Stimulated activated CD4-positive, alpha-beta T cell treated with anti-CD3 and anti-CD28 coated beads, Interleukin-2, amount 100 ng/mL, for 24 hours (primary cell): ENCODE data around the gene GLCE.

Experiments used
- DNase-seq, 2 donors: peaks; one replicate each; pipeline ENCODE4 v3.0.0-alpha.2; 2020

Gene GLCE

DNA sequence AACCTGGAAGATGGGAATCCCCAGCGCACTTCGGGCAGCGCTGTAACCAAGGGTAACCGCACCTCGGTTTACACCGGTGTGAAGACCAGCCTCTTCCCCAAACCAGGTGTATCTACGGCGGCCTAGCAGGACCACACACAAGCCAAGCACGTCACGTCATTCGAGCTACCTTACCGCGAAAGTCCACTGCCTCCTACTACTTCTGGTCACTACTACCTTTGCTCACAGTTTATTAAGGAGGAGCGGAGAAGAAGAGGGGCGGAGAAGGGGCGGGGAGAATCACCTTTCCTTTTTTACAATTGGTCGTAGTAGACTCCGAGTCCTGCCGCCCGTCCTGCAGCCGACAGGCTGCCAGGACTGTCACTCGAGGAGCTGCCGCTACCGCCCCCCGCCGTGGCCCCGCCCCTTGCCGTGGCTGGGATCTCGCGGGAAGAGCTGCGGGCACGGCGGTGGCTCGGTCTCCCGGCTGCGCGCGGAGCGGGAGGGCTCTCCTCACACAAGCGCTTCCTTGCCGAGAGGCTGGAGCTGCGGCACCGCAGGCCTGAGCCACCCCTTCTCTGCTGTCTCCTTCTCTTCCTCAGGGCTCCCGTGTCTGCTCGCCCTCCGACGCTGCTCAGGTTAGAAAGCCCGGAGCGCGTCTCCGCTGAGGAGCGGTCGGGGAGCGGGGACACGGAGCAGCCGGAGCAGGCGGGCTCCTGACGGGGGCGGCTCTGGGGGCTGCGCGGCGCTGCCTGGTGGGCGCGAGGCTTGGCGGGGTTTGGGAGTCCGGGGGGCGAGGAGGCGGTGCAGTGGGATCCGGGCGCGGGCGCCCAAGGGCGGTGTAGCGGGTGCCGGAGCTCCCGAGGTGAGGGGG, at the start of gene GLCE:
Gene GLCE, plus strand, starts transcription at position 495 of the 853 bp plus-strand sequence. CDS start 95,172 bp downstream, outside the sequence.
- peak; percentile 95 for DNase-seq

DNA sequence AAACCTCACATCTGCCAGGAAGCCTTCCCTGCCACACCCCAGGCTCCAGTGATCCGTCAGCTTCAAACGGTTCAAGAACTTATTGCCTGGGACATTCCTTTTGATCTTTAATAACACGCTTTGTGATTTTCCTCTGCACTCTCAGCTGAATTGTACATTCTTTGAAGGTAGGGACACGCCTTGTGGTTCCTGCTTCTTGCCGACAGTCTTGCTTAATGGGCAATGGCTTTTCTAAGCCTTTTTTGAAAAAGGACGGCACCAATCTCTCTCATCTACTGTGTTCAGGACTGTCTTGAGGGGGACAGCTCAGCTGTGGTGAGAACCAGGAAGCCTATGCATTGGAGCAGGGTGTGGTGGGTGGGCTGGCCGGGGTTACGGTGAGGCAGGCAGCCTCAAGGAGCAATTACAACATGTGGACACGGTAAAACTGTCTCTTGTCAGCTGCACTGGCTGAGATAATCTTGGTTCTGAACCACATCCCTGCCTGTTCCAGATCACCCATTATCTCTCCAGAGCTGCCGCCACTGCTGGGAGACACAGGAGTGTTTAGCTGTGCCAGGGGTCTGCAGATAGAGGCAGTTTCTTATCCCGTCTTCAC, 46.0 kb upstream of the GLCE start:
- no peak for DNase-seq

DNA sequence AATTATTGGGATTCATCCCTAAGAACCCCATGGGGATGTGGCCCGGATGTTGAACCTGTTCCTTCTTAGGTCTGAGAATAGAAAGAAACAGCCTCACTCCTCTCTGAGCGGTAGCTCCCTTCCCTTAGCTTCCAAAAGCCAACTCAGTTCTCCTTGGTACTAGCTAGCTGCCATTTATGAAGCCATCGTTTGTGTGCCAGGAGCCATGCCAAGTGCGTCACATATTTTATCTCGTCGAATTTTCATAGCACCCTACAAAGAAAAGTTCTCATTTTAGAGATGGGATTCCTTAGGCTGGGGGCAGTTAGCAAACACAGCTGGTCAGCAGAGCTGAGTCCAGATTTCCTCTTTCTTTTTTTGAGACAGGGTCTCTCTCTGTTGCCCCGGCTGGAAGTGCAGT, 45.4 kb upstream of the GLCE start:
- no peak for DNase-seq

DNA sequence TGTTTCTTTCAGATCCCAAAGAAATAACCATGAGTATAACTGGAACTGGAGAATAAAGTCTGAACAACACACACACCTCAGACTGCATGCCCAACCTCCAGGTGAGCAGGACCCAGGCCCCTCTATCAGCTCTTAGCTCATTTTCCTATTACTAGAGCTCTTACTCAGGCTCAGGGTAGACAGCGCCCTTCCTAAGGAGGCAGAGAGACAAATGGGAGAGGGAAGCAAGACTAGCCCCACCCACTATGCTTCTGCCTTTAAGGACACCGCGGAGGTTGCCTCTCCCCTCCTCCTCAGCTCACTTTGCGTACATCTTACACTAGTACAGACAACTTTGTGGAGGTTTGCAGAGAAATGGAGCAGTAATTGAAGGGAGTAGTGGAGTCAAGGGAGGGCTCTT, 44.0 kb upstream of the GLCE start:
- no peak for DNase-seq

DNA sequence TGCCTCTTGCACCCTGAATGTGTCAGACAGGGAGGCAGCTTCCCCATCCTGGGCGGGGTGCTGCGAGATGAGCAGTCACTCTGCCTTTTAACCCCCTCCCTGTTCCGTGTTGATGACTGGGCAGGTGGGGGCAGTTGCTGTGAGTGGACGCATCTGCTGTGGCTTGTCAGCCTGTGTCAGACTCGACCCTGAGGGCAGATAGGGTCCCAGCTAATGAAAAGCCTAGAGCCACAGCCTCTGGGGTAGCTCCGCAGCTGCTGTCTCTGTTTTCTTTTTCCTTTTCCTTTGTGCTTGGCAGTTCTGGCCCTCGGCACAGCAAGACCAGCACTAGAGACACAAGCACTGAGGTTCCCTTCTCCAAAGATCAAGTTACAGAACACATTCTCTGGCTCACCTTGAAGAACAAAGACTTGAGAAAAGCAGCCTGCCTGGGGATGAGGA, 43.0 kb upstream of the GLCE start:
- no peak for DNase-seq

DNA sequence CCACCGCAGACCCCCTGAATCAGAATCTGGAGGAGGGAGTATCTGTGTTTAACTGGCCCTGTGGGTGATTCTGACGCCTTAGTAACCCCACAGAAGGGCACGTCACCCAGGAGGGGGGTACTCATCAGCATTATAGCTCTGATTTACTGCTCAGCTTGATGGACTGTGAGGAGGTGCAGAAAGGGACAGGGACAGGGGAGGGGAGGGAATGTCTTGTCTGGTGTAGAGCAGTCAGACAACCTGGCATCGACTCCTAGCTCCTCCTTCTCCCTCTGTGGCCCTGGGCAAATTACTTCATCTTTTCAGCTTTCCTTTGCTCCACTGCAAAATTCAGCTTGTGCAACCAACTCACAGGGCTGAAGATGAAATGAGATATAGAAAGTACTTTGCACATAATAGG, 42.3 kb upstream of the GLCE start:
- no peak for DNase-seq

DNA sequence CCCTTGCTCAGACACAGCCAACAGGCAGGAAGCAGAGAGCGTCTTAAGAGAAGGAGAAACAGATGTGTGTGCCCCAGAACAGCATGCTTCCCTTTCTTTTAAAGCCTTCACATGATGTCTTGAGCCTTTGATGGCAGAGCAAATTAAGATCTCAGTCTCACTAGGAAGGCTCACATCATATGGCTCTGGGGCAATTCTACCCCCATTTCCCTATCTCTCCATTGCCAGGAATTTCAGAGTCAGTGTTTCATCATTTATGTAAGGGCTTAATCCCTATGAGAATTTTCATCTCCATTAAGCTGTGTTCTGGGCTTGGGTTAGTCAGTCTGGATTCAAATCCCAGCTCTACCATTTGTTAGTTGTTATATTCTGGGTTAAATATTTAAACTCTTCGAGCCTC, 41.4 kb upstream of the GLCE start:
- DNase-seq, result no peak

DNA sequence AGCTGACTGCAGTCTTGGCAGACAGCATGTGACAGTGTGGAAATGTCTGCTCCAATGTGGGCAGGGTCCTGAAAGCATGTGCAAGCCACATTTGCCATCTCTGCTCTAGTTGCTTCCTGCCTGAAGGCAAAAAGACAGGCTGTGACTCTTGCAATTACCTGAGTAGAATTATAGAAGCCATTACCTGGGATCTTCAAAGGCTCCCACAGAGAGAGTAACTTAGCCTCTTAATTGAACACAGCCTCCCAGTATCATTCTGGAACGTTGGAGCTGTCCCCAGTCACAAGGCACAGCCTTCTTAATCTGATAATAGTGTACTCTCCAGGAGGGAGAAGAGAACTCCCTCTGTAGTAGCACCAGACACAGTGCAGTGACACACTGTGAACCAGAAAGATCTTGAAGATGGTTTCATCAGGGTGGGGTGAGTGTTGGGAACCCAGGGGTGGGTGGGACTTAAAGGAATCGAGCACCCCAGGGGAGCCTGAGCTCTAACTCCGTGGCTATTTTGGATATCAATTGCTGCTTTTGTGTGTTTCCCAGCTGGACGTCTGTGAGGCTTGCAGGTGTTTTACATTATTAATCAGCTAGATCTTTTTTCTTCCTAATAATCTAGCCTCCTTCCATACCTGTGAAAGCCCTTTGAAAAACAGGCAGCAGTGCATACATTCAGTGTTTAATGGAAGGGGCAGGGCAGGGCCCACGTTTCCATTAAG, 40.6 kb upstream of the GLCE start:
- no peak for DNase-seq

DNA sequence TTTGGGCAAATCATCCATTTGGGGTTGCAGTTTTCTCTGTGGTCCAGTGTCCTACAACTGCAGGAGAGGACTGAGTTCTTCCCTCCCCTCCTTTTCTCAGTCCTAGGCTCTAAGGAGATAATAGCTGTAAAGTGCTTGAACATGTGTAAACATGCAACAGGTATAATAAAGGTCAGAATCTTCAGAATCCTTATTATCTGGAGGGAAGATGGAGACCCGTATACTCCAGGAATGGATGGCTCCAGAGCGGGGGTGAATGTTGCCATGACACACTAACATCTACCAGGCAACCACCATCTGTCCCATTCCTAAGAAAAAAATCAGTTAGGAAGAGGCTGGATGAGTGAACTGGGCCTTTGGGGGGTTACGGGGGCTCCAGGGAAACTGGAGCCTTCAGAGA, 39.7 kb upstream of the GLCE start:
- DNase-seq, result no peak

DNA sequence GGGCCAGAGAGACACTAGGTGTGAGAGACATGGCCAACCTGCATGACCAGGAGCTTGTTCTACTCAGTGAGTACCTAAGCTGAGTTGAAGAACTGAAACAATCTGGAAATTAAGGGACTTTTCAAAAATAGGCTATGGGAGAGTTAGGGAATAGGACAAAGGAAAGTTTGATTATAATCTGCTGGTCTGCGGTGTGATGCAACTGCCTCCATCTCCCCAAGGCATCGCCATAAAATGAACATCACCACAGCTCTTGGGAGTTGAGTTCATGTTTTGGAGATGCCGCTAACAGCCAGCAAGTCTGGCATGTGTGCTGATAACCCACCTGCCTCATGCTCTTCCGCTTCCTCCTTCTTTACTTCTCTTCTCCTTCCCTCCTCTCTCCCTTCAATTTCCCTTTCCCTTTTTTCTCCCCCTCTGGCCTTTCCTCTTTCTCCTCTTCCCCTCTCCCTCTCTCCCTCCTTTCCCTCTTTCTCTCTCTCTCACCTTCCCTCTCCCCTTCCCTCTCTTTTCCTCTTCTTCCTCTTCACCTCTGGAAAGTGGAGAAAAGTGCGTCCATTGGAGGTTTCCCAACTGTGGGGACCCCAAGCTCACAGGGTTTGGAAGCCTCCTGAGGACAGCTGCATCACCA, 39.1 kb upstream of the GLCE start:
- no peak for DNase-seq

DNA sequence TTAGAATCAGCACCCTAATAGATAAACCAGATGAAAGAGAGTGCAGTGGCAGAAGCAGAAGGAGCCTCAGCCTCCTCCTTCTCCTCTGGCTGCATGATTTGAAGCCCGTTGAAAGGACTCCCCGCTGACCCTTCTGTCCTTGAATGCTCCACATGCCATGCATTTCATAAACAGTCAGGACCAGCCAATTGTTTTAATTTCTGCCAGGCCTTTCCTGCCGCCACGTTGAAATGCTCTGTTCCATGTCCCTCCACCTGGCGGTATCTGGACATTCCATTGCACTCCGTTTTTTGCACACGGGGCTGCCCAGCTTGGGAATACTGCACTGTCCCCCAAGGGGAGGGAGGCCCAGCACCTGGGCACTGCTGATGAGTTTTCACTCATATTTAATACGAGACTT, 35.2 kb upstream of the GLCE start:
- DNase-seq, result no peak

DNA sequence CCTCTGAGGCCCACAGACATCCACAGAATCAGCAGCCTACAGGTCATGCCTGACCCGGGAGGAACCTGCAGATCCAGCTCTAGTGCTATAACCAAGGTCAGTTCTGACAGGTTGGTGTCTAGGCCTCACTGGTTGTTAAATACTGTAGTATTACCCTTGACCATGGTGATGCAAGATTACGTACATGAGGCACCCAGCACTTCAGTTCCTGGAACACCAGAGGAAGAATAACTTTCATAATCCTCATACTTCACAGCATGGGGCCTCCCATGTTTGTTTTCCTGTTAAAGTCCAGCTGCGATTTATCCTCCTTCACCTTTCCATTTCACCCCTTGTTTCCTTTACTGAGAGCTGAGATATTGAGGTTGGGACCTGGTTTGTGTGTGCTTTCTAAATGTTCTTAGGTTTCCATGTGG, 34.4 kb upstream of the GLCE start:
- no peak for DNase-seq

DNA sequence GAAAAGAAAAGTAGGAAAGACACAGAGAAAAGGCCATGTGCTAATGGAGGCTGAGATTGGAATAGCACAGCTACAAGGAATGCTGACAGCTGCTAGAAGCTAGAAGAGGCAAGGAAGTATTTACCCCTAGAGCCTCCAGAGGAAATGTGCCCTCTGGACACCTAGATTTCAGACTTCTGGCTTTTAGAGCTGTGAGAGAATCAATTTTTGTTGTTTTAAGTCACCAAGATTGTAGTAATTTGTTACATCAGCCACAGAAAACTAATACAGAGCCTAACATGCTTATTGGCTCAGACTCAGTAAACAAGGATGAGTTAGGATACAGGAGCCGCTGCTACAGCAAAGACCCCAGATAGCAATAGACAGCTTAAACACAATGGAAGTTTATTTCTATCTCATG, 33.1 kb upstream of the GLCE start:
- no peak for DNase-seq

DNA sequence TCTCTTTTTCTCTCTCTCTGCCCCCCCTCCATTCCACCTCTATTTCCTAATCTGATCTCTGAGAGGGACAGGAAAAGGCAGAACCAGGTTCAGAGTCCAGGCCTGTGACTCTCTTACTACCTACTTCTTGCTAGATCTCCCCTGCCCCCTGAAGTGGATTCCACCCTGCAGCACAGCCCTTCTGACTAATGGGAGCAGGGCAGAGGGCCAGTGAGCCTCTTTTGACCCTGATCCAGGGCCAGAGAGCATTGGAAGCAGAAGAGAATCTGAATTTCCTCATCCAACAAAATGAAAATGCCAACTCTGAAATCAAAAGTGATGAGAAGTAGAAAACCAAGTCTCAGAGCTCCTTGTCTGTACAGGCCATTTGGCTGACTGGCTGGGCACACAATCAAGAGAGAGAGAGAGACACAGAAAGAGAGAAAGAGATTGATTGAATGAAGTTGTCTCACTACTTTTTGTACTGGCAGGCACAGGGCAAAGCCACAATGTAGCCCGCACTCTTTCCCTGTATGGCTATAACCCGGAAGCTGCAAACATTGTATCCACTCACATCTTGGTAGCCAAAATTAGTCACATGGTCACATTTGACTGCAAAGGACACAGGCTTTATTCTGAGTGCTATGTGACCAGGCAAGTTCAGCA, 31.6 kb upstream of the GLCE start:
- DNase-seq, result no peak

DNA sequence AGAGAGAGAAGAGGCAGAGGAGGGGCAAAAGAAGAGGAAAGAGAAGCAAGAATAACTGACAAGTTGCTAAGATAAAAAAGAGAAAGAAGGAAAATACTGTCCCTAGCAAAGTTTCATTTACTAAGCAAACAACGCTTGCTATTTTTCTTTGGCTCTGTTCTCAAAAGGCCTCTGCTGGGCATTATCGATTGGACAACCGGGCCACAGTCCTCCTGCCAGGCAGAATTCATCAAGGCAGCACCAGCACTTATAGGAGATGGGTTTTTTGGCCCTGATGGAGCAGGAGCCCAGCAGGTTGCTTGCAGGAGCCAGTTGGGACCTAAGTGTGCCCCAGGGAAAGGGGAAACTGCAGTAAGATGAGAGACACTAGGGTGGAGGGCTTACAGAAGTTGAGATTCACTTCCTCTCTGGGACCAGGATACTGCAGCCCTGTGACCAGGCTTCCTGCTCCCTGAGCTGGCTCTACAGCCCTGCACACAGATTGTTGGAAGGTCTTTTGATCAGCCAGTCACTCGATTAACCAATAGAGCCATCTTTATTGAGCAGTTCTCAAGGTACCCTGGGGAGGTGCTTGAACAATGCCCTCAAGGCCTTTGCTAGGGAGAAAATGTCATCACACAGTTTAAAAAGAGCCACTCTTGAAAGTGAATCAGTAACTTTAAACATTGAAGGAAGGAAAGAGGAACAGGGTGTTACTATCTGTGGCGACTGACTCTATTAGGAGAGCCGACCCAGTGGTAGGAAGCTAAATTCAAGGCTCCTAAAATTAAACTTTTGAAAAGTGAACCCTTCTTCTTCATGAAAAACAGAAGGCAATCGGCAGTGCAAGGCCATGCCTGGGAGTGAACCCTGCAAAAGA, 28.8 kb upstream of the GLCE start:
- DNase-seq, result no peak

DNA sequence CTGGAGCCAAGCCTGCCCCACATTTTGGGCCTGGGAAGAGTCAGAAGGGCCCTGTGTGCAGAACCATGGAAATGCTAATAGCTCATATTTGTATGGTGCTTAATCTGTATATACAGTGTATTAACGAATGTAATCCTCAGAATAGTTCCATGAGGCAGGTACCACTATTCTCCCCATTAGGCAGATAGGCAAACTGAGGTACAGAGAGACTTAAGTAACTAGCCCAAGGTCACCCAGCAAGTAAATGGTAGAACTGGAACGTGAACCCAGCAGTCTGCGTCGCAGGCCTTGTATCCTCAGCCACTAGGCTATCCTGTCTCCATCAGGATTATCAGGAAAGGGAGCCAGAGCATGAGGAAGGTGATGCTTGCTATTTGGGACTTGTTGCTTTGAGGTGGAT, 28.0 kb upstream of the GLCE start:
- DNase-seq, result no peak

DNA sequence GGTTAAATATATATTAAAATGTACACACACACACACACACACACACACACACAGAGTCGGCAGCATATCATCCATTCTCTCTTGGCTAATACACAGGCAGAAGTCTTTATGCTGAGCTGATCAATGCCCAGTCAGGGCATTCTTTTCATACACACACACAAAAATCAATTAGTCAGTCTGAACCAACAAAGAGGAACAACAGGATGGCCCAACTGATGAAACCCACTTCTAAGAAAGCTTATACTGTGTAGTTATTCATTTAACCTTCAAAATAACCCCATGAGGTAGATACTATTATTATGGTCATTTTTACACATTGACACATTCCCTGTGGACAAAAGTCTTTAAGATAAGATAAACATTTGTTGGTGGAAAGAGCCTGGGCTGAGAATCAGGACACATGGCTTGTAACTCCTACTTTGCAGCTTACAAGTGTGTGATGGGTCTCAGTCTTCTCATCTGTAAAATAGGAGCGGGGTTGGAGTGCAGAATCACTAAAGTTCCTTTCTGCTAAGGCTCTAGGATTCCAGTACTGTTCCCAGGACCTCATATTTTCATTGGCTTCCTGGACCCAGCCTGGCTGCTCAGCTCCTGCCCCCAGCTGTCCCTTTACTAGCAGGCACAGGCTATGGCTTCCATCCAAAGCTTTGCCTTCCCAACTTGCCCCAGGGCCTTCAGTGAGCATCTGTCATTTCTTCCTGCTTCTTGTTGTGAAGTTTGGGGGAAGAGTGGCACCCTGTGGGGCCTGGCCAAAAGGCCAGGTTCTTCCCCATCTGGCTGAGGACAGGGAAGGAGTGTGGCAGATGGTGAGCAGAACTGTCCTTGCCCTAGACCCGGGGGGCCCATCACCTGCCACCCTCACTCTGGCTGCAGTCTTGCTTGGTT, 27.2 kb upstream of the GLCE start:
- no peak for DNase-seq

DNA sequence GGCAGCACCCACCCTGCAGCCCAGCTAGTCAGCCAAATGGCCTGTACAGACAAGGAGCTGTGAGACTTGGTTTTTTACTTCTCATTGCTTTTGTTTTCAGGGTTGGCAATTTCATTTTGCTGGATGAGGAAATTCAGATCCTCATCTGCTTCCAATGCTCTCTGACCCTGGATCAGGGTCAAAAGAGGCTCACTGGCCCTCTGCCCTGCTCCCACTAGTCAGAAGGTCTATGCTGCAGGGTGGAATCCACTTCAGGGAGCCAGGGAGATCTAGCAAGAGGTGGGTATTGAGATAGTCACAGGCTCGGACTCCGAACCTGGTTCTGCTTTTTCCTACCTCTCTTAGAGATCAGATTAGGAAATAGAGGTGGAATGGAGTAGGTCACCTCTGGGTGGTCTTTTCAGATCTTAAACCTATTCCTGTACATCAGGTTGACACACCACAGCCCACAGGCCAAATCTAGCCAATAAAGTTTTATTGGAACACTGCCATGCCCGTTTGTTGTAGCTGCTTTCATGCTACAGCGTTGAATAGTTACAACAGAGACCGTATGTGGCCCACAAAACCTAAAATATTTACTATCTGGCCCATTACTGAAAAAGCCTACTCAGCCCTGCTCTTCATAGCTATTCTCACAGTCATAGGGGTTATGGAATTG, 26.4 kb upstream of the GLCE start:
- no peak for DNase-seq

DNA sequence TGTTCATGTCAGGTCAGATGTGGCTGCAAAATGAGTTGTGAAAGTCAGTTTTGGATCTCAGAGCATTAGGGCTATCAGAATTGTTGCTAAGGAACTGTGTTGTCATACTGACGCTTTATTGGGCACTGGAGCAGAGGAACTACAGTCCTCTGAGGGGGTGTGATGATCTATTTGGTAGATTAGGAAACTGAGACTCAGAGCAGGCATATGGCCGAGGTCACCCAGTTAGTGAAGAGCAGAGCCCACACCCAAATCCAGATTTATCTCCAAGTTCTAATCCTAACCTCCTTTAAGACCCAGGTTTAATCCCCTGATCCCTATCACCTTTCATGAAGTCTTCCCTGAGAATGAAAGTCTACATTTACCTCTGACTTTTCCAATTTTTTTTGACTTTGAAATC, 25.6 kb upstream of the GLCE start:
- DNase-seq, result no peak

DNA sequence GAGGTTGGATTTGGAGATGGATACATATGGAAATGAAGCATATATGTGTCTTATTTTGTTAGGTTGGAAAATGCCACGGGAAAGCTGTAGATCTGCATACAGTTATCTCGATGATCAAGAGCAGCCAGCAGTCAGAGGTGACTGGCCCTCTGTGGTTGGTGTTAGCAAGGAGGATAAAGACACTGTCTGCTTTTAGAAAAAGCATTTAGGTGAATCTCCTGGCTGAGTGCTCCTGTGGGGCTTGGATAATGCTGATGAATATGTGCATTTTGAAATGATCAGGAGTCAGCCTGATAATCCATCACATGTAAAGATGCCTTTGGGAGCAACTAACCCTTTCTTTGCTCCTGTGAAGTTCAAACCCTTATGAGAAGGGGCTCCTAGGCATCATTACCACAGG, 24.9 kb upstream of the GLCE start:
- DNase-seq, result no peak
